Measurements from ENCODE around the gene ARID1B.

ARID1B gene

GRCh38 chr6:157253017-157253416, 475.8 kb downstream of the ARID1B start:
- H3K4me3 ChIP-seq (ENCODE audit: low read depth, low read length), result no peak overlapping the region

DNA sequence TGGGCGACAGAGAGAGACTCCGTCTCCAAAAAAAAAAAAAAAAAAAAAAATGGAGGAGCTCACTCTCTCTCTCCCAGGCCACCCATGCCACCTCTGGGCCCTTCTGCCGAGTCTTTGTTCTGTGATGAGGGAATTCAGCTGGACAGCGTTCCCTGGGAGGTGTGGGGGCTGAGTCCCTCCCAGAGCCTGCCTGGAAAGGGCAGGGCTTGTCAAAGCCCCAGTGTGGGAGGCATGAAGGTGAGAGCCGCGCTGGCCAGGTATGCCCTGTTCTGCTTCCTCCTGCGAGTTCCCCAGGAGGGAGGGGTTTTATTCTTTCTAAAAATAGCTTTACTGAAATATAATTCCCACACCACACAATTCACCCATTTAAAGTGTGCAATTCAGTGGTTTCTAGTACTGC, 476.5 kb downstream of the ARID1B start:
- no peak overlapping the region for H3K4me3 ChIP-seq (ENCODE audit: low read depth, low read length)

GRCh38 chr6:157254538-157254937, 477.4 kb downstream of the ARID1B start:
- H3K4me3 ChIP-seq (ENCODE audit: low read depth, low read length), result no peak overlapping the region

GRCh38 chr6:157255079-157255478, 477.9 kb downstream of the ARID1B start:
- H3K4me3 ChIP-seq (ENCODE audit: low read depth, low read length), result no peak overlapping the region

DNA sequence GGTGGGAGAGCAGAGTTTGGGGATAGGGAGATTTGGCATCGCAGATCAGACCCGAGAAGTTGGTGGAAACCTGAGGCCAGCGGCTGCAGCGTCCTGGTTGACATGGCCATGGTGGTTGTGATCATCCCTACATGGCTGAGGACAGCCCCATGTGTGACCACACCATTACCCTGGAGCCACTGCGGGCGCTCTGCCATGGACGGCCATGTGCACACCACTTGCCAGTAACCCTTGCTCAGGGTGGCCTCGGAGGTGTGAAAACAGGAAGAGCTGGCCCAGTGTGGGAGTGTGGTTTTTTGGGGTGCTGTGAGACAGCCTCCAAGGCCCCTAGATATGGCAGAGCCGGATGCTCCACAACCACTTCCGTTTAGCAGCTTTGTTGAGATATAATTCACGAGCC, 481.7 kb downstream of the ARID1B start:
- H3K4me3 ChIP-seq (ENCODE audit: low read depth, low read length), result no peak overlapping the region

- H3K4me3 ChIP-seq (ENCODE audit: low read depth, low read length), result no peak overlapping the region
Observed at GRCh38 chr6:157259443-157259842, 482.3 kb downstream of the ARID1B start.

Data from iPS-11a (cell line).